GM12865 (cell line): Measurements from ENCODE around the gene TEX14.

Experiments
- DNase-seq: peaks from one replicate; pipeline ENCODE4 v3.0.0; 2010; ENCODE audit warnings: low read depth
- H3K4me3 ChIP-seq: 2 replicates; pipeline ENCODE4 v1.5.1; 2011; ENCODE audit warnings: mild to moderate bottlenecking, low read depth, low read length, control low read depth
- TF ChIP-seq, protein P1 (sequence below): IDR thresholded peaks from 2 replicates; pipeline ENCODE4 v1.5.1; 2011; ENCODE audit warnings: low read length, control low read depth, low read depth, inconsistent platforms; ENCODE audit not compliant: insufficient read depth; ENCODE audit errors: missing control alignments

Gene TEX14

DNA sequence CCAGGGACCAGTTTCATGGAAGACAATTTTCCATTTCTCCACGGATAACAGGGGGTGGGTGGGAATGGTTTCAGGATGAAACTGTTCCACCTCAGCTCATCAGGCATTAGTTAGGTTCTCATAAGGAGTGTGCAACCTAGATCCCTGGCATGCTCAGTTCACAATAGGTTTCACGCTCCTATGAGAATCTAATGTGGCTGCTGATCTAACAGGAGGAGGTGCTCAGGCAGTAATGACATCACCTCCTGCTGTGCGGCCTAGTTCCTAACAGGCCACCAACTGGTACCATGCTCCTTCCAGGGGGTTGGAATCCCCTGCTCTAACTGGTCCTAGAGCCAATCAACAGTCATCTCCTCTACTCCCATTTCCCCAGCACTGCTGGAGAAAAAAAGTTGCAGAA lies 19.9 kb downstream of the TEX14 start:
- TF ChIP-seq, protein P1, sequence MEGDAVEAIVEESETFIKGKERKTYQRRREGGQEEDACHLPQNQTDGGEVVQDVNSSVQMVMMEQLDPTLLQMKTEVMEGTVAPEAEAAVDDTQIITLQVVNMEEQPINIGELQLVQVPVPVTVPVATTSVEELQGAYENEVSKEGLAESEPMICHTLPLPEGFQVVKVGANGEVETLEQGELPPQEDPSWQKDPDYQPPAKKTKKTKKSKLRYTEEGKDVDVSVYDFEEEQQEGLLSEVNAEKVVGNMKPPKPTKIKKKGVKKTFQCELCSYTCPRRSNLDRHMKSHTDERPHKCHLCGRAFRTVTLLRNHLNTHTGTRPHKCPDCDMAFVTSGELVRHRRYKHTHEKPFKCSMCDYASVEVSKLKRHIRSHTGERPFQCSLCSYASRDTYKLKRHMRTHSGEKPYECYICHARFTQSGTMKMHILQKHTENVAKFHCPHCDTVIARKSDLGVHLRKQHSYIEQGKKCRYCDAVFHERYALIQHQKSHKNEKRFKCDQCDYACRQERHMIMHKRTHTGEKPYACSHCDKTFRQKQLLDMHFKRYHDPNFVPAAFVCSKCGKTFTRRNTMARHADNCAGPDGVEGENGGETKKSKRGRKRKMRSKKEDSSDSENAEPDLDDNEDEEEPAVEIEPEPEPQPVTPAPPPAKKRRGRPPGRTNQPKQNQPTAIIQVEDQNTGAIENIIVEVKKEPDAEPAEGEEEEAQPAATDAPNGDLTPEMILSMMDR: no peak
- no peak overlapping the region for H3K4me3 ChIP-seq
- DNase-seq: no peak

DNA sequence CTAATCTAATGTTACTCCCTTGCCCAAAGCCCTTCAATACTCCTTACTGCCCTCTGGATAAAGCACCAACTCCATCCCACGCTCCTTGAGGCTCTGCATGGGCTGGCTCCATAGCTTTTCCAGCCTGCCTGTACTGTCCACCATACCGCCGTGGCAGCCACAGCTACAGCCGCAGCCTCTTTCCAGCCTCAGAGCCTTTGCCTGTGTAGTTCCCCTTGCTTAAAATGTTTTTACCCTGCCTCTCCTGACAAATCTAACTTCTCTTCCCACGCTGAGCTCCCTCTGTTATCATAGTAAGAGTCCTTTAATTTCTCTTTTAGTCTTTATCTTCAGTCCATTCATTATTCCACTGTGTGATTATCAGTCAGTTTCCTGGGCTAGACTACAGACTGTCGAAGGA lies 22.0 kb downstream of the TEX14 start:
- H3K4me3 ChIP-seq: no peak overlapping the region
- DNase-seq: no peak
- TF ChIP-seq, protein P1: no peak

DNA sequence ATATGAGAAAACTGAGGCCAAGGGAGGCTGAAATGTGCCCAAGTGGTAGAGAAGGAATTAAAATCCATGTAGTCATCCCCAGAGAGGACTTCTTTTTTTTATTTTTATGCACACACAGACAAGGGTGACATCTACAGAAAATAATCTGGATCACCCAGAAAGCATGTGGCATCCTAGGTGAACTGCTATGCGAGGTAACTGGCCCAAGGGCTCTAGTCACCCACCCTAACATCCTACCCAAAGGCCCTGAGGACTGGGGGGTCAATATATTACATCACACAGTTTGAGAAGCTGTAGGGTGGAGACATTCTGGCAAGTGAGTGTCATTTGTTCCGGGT lies 23.3 kb downstream of the TEX14 start:
- no peak for DNase-seq
- TF ChIP-seq, protein P1: no peak
- no peak overlapping the region for H3K4me3 ChIP-seq

DNA sequence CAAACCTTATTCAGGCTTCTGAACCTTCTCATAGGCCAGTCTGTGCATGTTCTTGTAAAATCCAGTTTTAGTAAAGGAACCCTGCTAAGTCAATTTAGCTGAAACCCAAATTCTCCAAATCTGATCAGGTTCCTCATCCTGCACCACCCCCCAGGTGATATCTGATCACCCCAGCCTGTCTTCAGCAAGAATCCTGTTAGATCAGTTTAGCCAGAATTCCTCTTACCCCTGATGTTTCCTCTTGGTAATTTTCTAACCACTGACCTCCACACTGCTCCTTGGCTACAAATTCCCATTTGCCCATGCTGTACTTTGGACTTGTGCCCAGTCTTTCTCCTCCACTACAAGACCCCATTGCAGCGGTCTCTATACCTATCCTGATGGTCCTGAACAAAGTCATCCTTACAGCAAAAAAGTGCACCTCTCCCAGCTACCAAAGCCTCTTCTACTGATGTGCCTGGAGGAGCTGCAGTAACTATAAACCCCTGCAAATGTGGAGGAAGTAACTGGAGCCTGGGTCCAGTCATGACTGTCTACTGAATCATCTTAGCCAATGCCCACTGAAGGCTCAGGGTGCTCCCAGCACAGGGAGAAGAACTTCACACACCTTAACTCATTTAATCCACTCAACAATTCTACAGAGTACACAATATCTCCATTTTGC lies 23.8 kb downstream of the TEX14 start:
- no peak for DNase-seq
- TF ChIP-seq, protein P1: no peak
- no peak overlapping the region for H3K4me3 ChIP-seq

DNA sequence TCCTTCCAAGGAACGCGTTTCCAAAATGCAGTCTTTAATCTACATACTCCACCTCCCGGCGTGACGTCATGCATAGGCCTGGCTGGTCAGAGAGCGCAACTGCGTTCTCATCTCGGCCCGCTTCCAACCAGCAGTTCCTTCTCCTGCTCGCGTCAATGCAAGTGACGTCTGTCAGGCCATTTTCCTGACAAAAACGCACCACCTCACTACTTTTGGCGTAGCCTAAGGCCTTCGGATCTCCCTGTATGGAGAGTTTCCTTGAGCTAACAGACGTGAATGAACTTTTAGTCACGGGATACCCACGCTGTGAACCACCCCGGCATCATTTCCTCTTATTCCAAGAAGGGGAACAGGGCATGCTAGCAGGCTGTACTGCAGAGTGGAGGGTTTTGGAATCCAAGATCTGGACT lies 25.0 kb downstream of the TEX14 start:
- TF ChIP-seq, protein P1: no peak
- no peak overlapping the region for H3K4me3 ChIP-seq
- no peak for DNase-seq

DNA sequence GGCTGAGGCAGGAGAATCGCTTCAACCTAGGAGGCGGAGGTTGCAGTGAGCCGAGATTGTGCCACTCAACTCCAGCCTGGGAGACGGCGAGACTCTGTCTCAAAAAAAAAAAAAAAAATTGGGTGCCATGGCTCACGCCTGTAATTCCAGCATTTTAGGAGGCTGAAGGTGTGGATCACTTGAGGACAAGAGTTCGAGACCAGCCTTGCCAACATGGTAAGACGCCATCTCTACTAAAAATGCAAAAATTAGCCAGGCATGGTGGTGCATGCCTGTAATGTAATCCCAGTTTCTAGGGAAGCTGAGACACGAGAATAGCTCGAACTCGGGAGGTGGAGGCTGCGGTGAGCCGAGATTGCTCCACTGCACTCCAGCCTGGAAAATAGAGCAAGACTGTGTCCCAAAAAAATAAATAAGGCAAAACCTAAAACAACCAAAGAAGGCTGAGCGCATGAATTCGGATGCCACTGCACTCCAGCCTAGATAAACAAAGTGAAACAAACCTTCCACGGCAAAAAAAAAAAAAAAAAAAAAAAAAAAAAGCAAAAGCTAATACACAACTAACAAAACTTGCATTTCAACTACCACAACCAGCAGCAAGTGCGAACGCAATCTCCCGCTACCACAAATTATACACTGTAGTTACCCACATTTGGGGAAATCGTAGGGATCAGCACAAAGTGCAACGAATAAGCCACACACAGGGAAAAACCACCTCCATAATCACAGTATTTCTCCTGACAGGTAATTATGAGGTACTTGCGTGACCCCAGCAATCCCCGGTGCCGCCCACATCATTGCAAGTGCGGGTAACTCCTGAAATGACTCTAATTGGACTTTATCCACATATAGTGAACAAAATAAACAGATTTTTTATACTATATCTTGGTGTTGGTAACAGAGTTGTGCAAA lies 25.6 kb downstream of the TEX14 start:
- TF ChIP-seq, protein P1: no peak
- no peak overlapping the region for H3K4me3 ChIP-seq
- DNase-seq: no peak
